H9 (cell line): ENCODE results near the gene CORO1C. TPM values are rescaled to one million over a fixed set of nuclear protein-coding genes. Genes with fewer than 3 reads are reported as not detected.
"Not testable (repeated sequence)": the region's sequence is repeated elsewhere in the genome, so short reads cannot be mapped to it uniquely, and the experiment has no call there.

Source experiments
- DNase-seq: peaks from one replicate; pipeline ENCODE4 v3.0.0-alpha.2; 2017
- H2AFZ ChIP-seq: one replicate; pipeline ENCODE4 v1.6.1; 2013; ENCODE audit warnings: mild to moderate bottlenecking, low read length, control low read depth, moderate library complexity
- H2AK5ac ChIP-seq: 2 replicates; pipeline ENCODE4 v1.6.1; 2013; ENCODE audit warnings: low read length, control low read depth, mixed read lengths; ENCODE audit not compliant: insufficient read length
- H2BK120ac ChIP-seq: one replicate; pipeline ENCODE4 v1.6.1; 2013; ENCODE audit warnings: low read depth, mild to moderate bottlenecking, low read length, control low read depth, inconsistent platforms; ENCODE audit not compliant: poor library complexity, severe bottlenecking
- H2BK12ac ChIP-seq: 2 replicates; pipeline ENCODE4 v1.6.1; 2013; ENCODE audit warnings: low read length, control low read depth, mixed read lengths, low read depth; ENCODE audit not compliant: insufficient read length
- H2BK15ac ChIP-seq: 2 replicates; pipeline ENCODE4 v1.6.1; 2013; ENCODE audit warnings: low read depth, low read length, control low read depth
- H2BK20ac ChIP-seq: one replicate; pipeline ENCODE4 v1.6.1; 2013; ENCODE audit warnings: low read depth, mild to moderate bottlenecking, low read length, control low read depth, inconsistent platforms; ENCODE audit not compliant: poor library complexity, severe bottlenecking
- H2BK5ac ChIP-seq: 2 replicates; pipeline ENCODE4 v1.6.1; 2013; ENCODE audit warnings: low read length, control low read depth, mixed read lengths; ENCODE audit not compliant: insufficient read length
- H3K14ac ChIP-seq: 2 replicates; pipeline ENCODE4 v1.6.1; 2013; ENCODE audit warnings: low read length, control low read depth; ENCODE audit not compliant: insufficient read depth
- H3K18ac ChIP-seq: 2 replicates; pipeline ENCODE4 v1.6.1; 2013; ENCODE audit warnings: low read depth, mild to moderate bottlenecking, mixed read lengths, low read length, control low read depth; ENCODE audit not compliant: insufficient read length
- H3K23ac ChIP-seq: 2 replicates; pipeline ENCODE4 v1.6.1; 2013; ENCODE audit warnings: low read length, control low read depth, mixed read lengths, low read depth; ENCODE audit not compliant: insufficient read length
- H3K23me2 ChIP-seq: 2 replicates; pipeline ENCODE4 v1.6.1; 2013; ENCODE audit warnings: low read depth, mild to moderate bottlenecking, mixed read lengths, low read length, control low read depth; ENCODE audit not compliant: insufficient read length, poor library complexity, severe bottlenecking
- H3K27ac ChIP-seq: 2 replicates; pipeline ENCODE4 v1.5.1; 2013; ENCODE audit warnings: low read length, control low read depth, mixed read lengths, low read depth; ENCODE audit not compliant: insufficient read length
- H3K27me3 ChIP-seq: 2 replicates; pipeline ENCODE4 v1.6.1; 2013; ENCODE audit warnings: low read length, control low read depth, inconsistent platforms; ENCODE audit not compliant: insufficient read depth
- H3K4ac ChIP-seq: 2 replicates; pipeline ENCODE4 v1.6.1; 2013; ENCODE audit warnings: low read depth, mild to moderate bottlenecking, control low read depth, inconsistent platforms, low read length, moderate library complexity
- H3K4me1 ChIP-seq: 2 replicates; pipeline ENCODE4 v1.6.1; 2013; ENCODE audit warnings: low read length, control low read depth, inconsistent platforms; ENCODE audit not compliant: insufficient read depth
- H3K4me2 ChIP-seq: 2 replicates; pipeline ENCODE4 v1.6.1; 2013; ENCODE audit warnings: low read length, control low read depth, mixed read lengths; ENCODE audit not compliant: insufficient read length, insufficient read depth
- H3K56ac ChIP-seq: 2 replicates; pipeline ENCODE4 v1.6.1; 2013; ENCODE audit warnings: low read depth, mild to moderate bottlenecking, mixed read lengths, low read length, control low read depth; ENCODE audit not compliant: insufficient read length
- H3K79me1 ChIP-seq: 2 replicates; pipeline ENCODE4 v1.6.1; 2013; ENCODE audit warnings: low read depth, mild to moderate bottlenecking, moderate library complexity, low read length, control low read depth, inconsistent platforms; ENCODE audit not compliant: insufficient read depth, poor library complexity, severe bottlenecking
- H3K79me2 ChIP-seq: 2 replicates; pipeline ENCODE4 v1.6.1; 2013; ENCODE audit warnings: low read length, control low read depth, inconsistent platforms; ENCODE audit not compliant: insufficient read depth
- H3K9ac ChIP-seq: 2 replicates; pipeline ENCODE4 v1.6.1; 2013; ENCODE audit warnings: low read length, control low read depth, mixed read lengths; ENCODE audit not compliant: insufficient read length; ENCODE audit errors: extremely low read depth
- H3K9me3 ChIP-seq: one replicate; pipeline ENCODE4 v1.6.1; 2013; ENCODE audit warnings: low read depth, low read length, inconsistent platforms; ENCODE audit not compliant: control insufficient read depth
- H3T11ph ChIP-seq: one replicate; pipeline ENCODE4 v1.6.1; 2013; ENCODE audit warnings: mild to moderate bottlenecking, low read length, control low read depth, inconsistent platforms
- H4K20me1 ChIP-seq: one replicate; pipeline ENCODE4 v1.6.1; 2013; ENCODE audit not compliant: control insufficient read depth, insufficient read length, insufficient read depth
- H4K5ac ChIP-seq: 2 replicates; pipeline ENCODE4 v1.6.1; 2013; ENCODE audit warnings: low read depth, mild to moderate bottlenecking, mixed read lengths, low read length, control low read depth; ENCODE audit not compliant: insufficient read length
- H4K8ac ChIP-seq: replicated peaks from 2 replicates; pipeline ENCODE4 v1.6.1; 2013; ENCODE audit warnings: low read length, control low read depth, mixed read lengths, low read depth; ENCODE audit not compliant: insufficient read length
- H4K91ac ChIP-seq: 2 replicates; pipeline ENCODE4 v1.6.1; 2013; ENCODE audit warnings: low read depth, mild to moderate bottlenecking, moderate library complexity, mixed read lengths, low read length, control low read depth; ENCODE audit not compliant: insufficient read length
- H3K27ac Mint-ChIP-seq, 3 experiments: 2 replicates in 2 of 3; 3 replicates in 1 of 3; pipeline ENCODE4 v1.8.0; 2020 to 2021; ENCODE audit warnings: mixed read lengths in 3 of 3, mild to moderate bottlenecking in 1 of 3, moderate library complexity in 1 of 3
- H3K27me3 Mint-ChIP-seq: 2 replicates; pipeline ENCODE4 v1.8.0; 2021; ENCODE audit warnings: low read depth, mild to moderate bottlenecking, moderate library complexity, mixed read lengths
- H3K36me3 Mint-ChIP-seq, 3 experiments: 2 replicates in 2 of 3; 3 replicates in 1 of 3; pipeline ENCODE4 v1.8.0; 2020 to 2021; ENCODE audit warnings: low read depth in 3 of 3, mixed read lengths in 3 of 3; ENCODE audit not compliant: insufficient read depth in 1 of 3
- H3K4me1 Mint-ChIP-seq, 2 experiments: 2 replicates each; pipeline ENCODE4 v1.8.0; 2020; ENCODE audit warnings: mixed read lengths in 2 of 2
- H3K4me3 Mint-ChIP-seq, 2 experiments: 2 replicates in 1 of 2; 3 replicates in 1 of 2; pipeline ENCODE4 v1.8.0; 2020 to 2021; ENCODE audit warnings: mild to moderate bottlenecking in 2 of 2, mixed read lengths in 2 of 2, moderate library complexity in 1 of 2
- H3K9me3 Mint-ChIP-seq, 2 experiments: 2 replicates in 1 of 2; 3 replicates in 1 of 2; pipeline ENCODE4 v1.8.0; 2020; ENCODE audit warnings: mild to moderate bottlenecking in 2 of 2, mixed read lengths in 2 of 2, moderate library complexity in 1 of 2
- WGBS: extraction: QIAGEN DNeasy Blood & Tissue Kit; methylation state at CpG from one replicate; pipeline ENCODE4 v1.1.7; 2013; ENCODE audit warnings: missing lambda C conversion rate, low lambda C conversion rate, mixed read lengths; ENCODE audit not compliant: insufficient read length; ENCODE audit errors: extremely low coverage; 5-methylcytosine and 5-hydroxymethylcytosine counted together
- total RNA-seq: library from RNA; stranded (reverse); gene quantifications from 2 replicates; pipeline ENCODE4 v1.2.1, GENCODE V29; 2021
- TF ChIP-seq, protein P1 (sequence below): fragments of 200-600 bp; sonication (generic); conservative IDR thresholded peaks from 3 replicates; pipeline ENCODE4 v1.8.0; 2021; ENCODE audit warnings: antibody characterized with exemption, mild to moderate bottlenecking

CORO1C gene
- total RNA-seq, 1 experiment from 2014 or later, result 154 TPM

DNA sequence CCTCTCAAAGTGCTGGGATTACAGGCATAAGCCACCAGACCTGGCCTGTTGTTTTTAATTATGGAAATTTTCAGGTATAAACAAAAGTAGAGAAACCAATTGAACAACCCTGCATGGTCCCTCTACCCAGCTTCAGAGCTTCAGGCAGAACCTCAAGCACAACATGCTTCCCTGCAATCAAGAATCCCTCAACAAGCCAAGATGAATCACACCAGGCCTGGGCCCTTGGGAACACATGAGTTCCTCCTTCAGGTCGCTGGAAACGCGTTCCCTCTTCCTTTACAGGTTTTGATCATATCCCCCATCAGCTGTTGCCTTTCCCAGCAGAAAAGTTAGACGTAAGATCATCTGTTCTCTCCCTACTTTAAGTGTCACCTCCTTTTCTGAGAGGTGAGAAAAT, 20.5 kb upstream of the CORO1C start:
- no peaks in the 10 kb centered on the region for H3K79me1 ChIP-seq
- Mint-ChIP-seq H3K27ac (peak overlapping the region in 1 of 3 experiments; percentile 4; a peak in 1 of 7 replicates), H3K9me3 (peaks cover 0 to 3% of the 10 kb centered on the region in 2 experiments; a peak in 2 of 5 replicates), H3K4me1 (no peaks in the 10 kb centered on the region), H3K36me3 (no peaks in the 10 kb centered on the region), H3K4me3 (no peak overlapping the region), H3K27me3 (no peaks in the 10 kb centered on the region)
- H3K23ac ChIP-seq, result no peak overlapping the region
- no peak overlapping the region for H3K4ac ChIP-seq
- no peak overlapping the region for H2AK5ac ChIP-seq
- no peak overlapping the region for H4K91ac ChIP-seq
- no peak overlapping the region for H2BK5ac ChIP-seq
- peak; percentile 11 for DNase-seq
- H3K27ac ChIP-seq, result no peak overlapping the region
- H4K5ac ChIP-seq, result no peak overlapping the region
- no CpG with 5 or more reads among the region's 4 CpGs for WGBS
- H3K14ac ChIP-seq, result no peak overlapping the region
- no peak overlapping the region for H2BK20ac ChIP-seq
- H2BK12ac ChIP-seq, result no peak overlapping the region
- no peaks in the 10 kb centered on the region for H3K79me2 ChIP-seq
- H2BK120ac ChIP-seq, result no peak overlapping the region
- H3K4me1 ChIP-seq, result no peaks in the 10 kb centered on the region
- H3K27me3 ChIP-seq, result no peaks in the 10 kb centered on the region
- no peak overlapping the region for H3K4me2 ChIP-seq
- no peak overlapping the region for H2BK15ac ChIP-seq
- H3K9me3 ChIP-seq, result no peaks in the 10 kb centered on the region
- H3T11ph ChIP-seq, result no peak overlapping the region
- no peaks in the 10 kb centered on the region for H4K20me1 ChIP-seq
- no peak overlapping the region for H4K8ac ChIP-seq
- no peaks in the 10 kb centered on the region for H3K23me2 ChIP-seq
- no peak overlapping the region for H2AFZ ChIP-seq
- H3K18ac ChIP-seq, result no peak overlapping the region
- no peak overlapping the region for H3K56ac ChIP-seq
- TF ChIP-seq, protein P1, sequence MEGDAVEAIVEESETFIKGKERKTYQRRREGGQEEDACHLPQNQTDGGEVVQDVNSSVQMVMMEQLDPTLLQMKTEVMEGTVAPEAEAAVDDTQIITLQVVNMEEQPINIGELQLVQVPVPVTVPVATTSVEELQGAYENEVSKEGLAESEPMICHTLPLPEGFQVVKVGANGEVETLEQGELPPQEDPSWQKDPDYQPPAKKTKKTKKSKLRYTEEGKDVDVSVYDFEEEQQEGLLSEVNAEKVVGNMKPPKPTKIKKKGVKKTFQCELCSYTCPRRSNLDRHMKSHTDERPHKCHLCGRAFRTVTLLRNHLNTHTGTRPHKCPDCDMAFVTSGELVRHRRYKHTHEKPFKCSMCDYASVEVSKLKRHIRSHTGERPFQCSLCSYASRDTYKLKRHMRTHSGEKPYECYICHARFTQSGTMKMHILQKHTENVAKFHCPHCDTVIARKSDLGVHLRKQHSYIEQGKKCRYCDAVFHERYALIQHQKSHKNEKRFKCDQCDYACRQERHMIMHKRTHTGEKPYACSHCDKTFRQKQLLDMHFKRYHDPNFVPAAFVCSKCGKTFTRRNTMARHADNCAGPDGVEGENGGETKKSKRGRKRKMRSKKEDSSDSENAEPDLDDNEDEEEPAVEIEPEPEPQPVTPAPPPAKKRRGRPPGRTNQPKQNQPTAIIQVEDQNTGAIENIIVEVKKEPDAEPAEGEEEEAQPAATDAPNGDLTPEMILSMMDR, result no peak
- H3K9ac ChIP-seq, result no peak overlapping the region

DNA sequence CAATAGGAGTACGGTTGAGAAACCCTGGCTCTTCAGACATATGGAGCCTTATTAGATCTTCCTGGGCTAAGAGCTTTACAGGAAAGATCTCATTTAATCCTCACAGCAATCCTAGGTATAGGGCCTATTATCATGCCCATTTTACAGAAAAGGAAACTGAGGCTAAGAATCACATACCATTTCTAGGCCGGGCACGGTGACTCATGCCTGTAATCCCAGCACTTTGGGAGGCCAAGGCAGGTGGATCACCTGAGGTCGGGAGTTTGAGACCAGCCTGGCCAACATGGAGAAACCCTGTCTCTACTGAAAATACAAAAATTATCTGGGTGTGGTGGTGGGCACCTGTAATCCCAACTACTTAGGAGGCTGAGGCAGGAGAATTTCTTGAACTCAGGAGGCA, 19.7 kb upstream of the CORO1C start:
- not testable (repeated sequence) for H3K27ac ChIP-seq, H3K27ac Mint-ChIP-seq, DNase-seq, H3K4ac ChIP-seq, H3K79me2 ChIP-seq, H2BK5ac ChIP-seq, H3K9me3 ChIP-seq, H3K23ac ChIP-seq, H2BK120ac ChIP-seq, H2AFZ ChIP-seq, H3K4me2 ChIP-seq, H3K27me3 Mint-ChIP-seq, H2BK20ac ChIP-seq, H2BK15ac ChIP-seq, H3K9me3 Mint-ChIP-seq, H3K79me1 ChIP-seq, H3K56ac ChIP-seq, H3K23me2 ChIP-seq, H3K4me1 Mint-ChIP-seq, H3T11ph ChIP-seq, H3K14ac ChIP-seq, H4K91ac ChIP-seq, H3K4me1 ChIP-seq, H3K27me3 ChIP-seq, H4K5ac ChIP-seq, H3K36me3 Mint-ChIP-seq, H2AK5ac ChIP-seq, H4K20me1 ChIP-seq, H3K4me3 Mint-ChIP-seq, H3K18ac ChIP-seq, H2BK12ac ChIP-seq, H3K9ac ChIP-seq, H4K8ac ChIP-seq
- WGBS, result no CpG with 5 or more reads among the region's 4 CpGs
